ENCODE data around the gene THSD4.

Gene THSD4

GRCh38 chr15:71345186-71345585, 229.9 kb downstream of the THSD4 start:
- no peak overlapping the region for H2AFZ ChIP-seq (ENCODE audit: low read length)
- no peaks in the 10 kb centered on the region for H3K27me3 ChIP-seq (ENCODE audit: insufficient read depth, low read length, poor library complexity, severe bottlenecking)
- no peaks in the 10 kb centered on the region for H3K9me3 ChIP-seq (ENCODE audit: insufficient read depth, low read depth, low read length)
- H3K4me1 ChIP-seq (ENCODE audit: insufficient read depth, low read length, poor library complexity, severe bottlenecking) = no peaks in the 10 kb centered on the region
- H3K9ac ChIP-seq (ENCODE audit: low read depth, low read length, poor library complexity, severe bottlenecking) = no peak overlapping the region
- H3K9me2 ChIP-seq (replicated peaks; ENCODE audit: low read depth, low read length) = no peaks in the 10 kb centered on the region
- no peak overlapping the region for H3K4me2 ChIP-seq (ENCODE audit: low read depth, low read length, poor library complexity, severe bottlenecking)
- H3F3A ChIP-seq (ENCODE audit: low read depth) = no peaks in the 10 kb centered on the region
- no peaks in the 10 kb centered on the region for H4K20me1 ChIP-seq (ENCODE audit: insufficient read depth, low read length, poor library complexity, severe bottlenecking)
- no peaks in the 10 kb centered on the region for H3K36me3 ChIP-seq (ENCODE audit: insufficient read depth, low read length)
- no peak overlapping the region for H3K4me3 ChIP-seq (ENCODE audit: low read length, poor library complexity, severe bottlenecking)
- no peak for TF ChIP-seq EZH2phosphoT487 (IDR thresholded peaks at IDR 0.05; ENCODE audit: borderline replicate concordance)
- TF ChIP-seq CTCF (conservative IDR thresholded peaks at IDR 0.05; ENCODE audit: low read length) = no peak
- H3K79me2 ChIP-seq (ENCODE audit: insufficient read depth, low read length) = no peaks in the 10 kb centered on the region

- H3K9me3 ChIP-seq (ENCODE audit: insufficient read depth, low read depth, low read length) = no peaks in the 10 kb centered on the region
- H3K4me1 ChIP-seq (ENCODE audit: insufficient read depth, low read length, poor library complexity, severe bottlenecking) = no peaks in the 10 kb centered on the region
- TF ChIP-seq CTCF (conservative IDR thresholded peaks at IDR 0.05; ENCODE audit: low read length) (no peak), EZH2phosphoT487 (IDR thresholded peaks at IDR 0.05; ENCODE audit: borderline replicate concordance) (no peak)
- no peaks in the 10 kb centered on the region for H4K20me1 ChIP-seq (ENCODE audit: insufficient read depth, low read length, poor library complexity, severe bottlenecking)
- H3F3A ChIP-seq (ENCODE audit: low read depth) = no peaks in the 10 kb centered on the region
- no peak overlapping the region for H2AFZ ChIP-seq (ENCODE audit: low read length)
- H3K27me3 ChIP-seq (ENCODE audit: insufficient read depth, low read length, poor library complexity, severe bottlenecking) = no peaks in the 10 kb centered on the region
- H3K9ac ChIP-seq (ENCODE audit: low read depth, low read length, poor library complexity, severe bottlenecking) = no peak overlapping the region
- no peak overlapping the region for H3K4me2 ChIP-seq (ENCODE audit: low read depth, low read length, poor library complexity, severe bottlenecking)
- H3K4me3 ChIP-seq (ENCODE audit: low read length, poor library complexity, severe bottlenecking) = no peak overlapping the region
- no peaks in the 10 kb centered on the region for H3K79me2 ChIP-seq (ENCODE audit: insufficient read depth, low read length)
- no peaks in the 10 kb centered on the region for H3K36me3 ChIP-seq (ENCODE audit: insufficient read depth, low read length)
- H3K9me2 ChIP-seq (replicated peaks; ENCODE audit: low read depth, low read length) = no peaks in the 10 kb centered on the region
Observed at GRCh38 chr15:71346464-71346863, 231.2 kb downstream of the THSD4 start.

GRCh38 chr15:71348597-71348996, 233.3 kb downstream of the THSD4 start:
- Histone ChIP-seq H3F3A (ENCODE audit: low read depth) (no peaks in the 10 kb centered on the region), H3K4me3 (ENCODE audit: low read length, poor library complexity, severe bottlenecking) (no peak overlapping the region), H3K9me2 (replicated peaks; ENCODE audit: low read depth, low read length) (no peaks in the 10 kb centered on the region), H2AFZ (ENCODE audit: low read length) (no peak overlapping the region), H3K27me3 (ENCODE audit: insufficient read depth, low read length, poor library complexity, severe bottlenecking) (no peaks in the 10 kb centered on the region), H3K36me3 (ENCODE audit: insufficient read depth, low read length) (no peaks in the 10 kb centered on the region), H4K20me1 (ENCODE audit: insufficient read depth, low read length, poor library complexity, severe bottlenecking) (no peaks in the 10 kb centered on the region), H3K9ac (ENCODE audit: low read depth, low read length, poor library complexity, severe bottlenecking) (no peak overlapping the region), H3K79me2 (ENCODE audit: insufficient read depth, low read length) (no peaks in the 10 kb centered on the region), H3K4me2 (ENCODE audit: low read depth, low read length, poor library complexity, severe bottlenecking) (no peak overlapping the region), H3K4me1 (ENCODE audit: insufficient read depth, low read length, poor library complexity, severe bottlenecking) (no peaks in the 10 kb centered on the region), H3K9me3 (ENCODE audit: insufficient read depth, low read depth, low read length) (no peaks in the 10 kb centered on the region)
- no peak for TF ChIP-seq EZH2phosphoT487 (IDR thresholded peaks at IDR 0.05; ENCODE audit: borderline replicate concordance)
- no peak for TF ChIP-seq CTCF (conservative IDR thresholded peaks at IDR 0.05; ENCODE audit: low read length)

All from Loucy (cell line).